HG02885 (cell line): ENCODE data around the gene AGBL2.
A peak's percentile ranks its signal among the peaks of the same experiment; 100 is the strongest.
"Not testable (repeated sequence)": the region's sequence is repeated elsewhere in the genome, so short reads cannot be mapped to it uniquely, and the experiment has no call there.

Experiments
- ATAC-seq: cut with Tn5 transposase; IDR thresholded peaks from one replicate; pipeline ENCODE4 v1.9.1; 2021; ENCODE audit warnings: mild to moderate bottlenecking; ENCODE audit not compliant: unreplicated experiment, poor library complexity

AGBL2 gene

GRCh38 chr11:47641600-47642098, 73.5 kb downstream of the AGBL2 start:
- ATAC-seq: no peak

GRCh38 chr11:47640506-47640905, 74.7 kb downstream of the AGBL2 start:
- ATAC-seq: not testable (repeated sequence)

- ATAC-seq: not testable (repeated sequence)
Observed at GRCh38 chr11:47636331-47636730, 78.8 kb downstream of the AGBL2 start.

GRCh38 chr11:47631473-47631872, 83.7 kb downstream of the AGBL2 start:
- ATAC-seq: no peak

- ATAC-seq: no peak
Observed at GRCh38 chr11:47628026-47628425, 87.1 kb downstream of the AGBL2 start.

GRCh38 chr11:47626234-47626633, 88.9 kb downstream of the AGBL2 start:
- no peak for ATAC-seq

- ATAC-seq: no peak
Observed at GRCh38 chr11:47620836-47621378, 94.3 kb downstream of the AGBL2 start.

GRCh38 chr11:47617417-47617809, 97.8 kb downstream of the AGBL2 start:
- no peak for ATAC-seq

- no peak for ATAC-seq
Observed at GRCh38 chr11:47616726-47617416, 98.3 kb downstream of the AGBL2 start.

- ATAC-seq: no peak
Observed at GRCh38 chr11:47615249-47615648, 99.9 kb downstream of the AGBL2 start.

- ATAC-seq: peak; percentile 91
Observed at GRCh38 chr11:47611348-47611794, 103.8 kb downstream of the AGBL2 start.

GRCh38 chr11:47609675-47610074, 105.5 kb downstream of the AGBL2 start:
- ATAC-seq: no peak
